Loucy (cell line): ENCODE data around the gene OR1E2.
"Not testable (repeated sequence)": the region's sequence is repeated elsewhere in the genome, so short reads cannot be mapped to it uniquely, and the experiment has no call there.

Experiments used
- EZH2phosphoT487 ChIP-seq: fragments of 200-600 bp; IDR thresholded peaks from 2 replicates; pipeline ENCODE4 v1.6.1; 2018; ENCODE audit warnings: antibody characterized with exemption, mild to moderate bottlenecking, moderate library complexity, borderline replicate concordance
- TF ChIP-seq, protein P1 (sequence below): fragments of 200-600 bp; sonication (generic); conservative IDR thresholded peaks from 2 replicates; pipeline ENCODE4 v1.5.1; 2014; ENCODE audit warnings: mild to moderate bottlenecking, antibody characterized with exemption, low read length

DNA sequence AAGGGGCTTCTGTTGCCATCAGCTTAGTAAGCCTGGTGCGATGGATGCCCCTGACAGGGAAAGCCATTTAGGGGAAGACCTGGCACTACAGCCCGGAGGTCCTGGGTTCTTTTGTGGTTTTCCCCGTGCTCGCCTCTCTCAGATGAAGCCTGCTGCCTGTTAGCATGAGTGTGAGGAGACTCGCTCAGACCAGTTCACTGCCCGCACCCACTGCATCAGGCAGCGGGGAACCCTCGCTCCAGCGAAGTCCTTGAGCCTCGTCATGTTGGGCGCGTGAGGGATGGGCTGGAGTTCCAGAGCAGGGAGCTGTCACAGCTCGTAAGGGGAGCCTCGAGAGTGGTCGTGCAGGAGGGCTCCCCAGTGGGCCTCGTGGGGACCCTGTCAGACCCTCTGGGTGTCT is 21.4 kb downstream of the OR1E2 start:
- TF ChIP-seq, protein P1, sequence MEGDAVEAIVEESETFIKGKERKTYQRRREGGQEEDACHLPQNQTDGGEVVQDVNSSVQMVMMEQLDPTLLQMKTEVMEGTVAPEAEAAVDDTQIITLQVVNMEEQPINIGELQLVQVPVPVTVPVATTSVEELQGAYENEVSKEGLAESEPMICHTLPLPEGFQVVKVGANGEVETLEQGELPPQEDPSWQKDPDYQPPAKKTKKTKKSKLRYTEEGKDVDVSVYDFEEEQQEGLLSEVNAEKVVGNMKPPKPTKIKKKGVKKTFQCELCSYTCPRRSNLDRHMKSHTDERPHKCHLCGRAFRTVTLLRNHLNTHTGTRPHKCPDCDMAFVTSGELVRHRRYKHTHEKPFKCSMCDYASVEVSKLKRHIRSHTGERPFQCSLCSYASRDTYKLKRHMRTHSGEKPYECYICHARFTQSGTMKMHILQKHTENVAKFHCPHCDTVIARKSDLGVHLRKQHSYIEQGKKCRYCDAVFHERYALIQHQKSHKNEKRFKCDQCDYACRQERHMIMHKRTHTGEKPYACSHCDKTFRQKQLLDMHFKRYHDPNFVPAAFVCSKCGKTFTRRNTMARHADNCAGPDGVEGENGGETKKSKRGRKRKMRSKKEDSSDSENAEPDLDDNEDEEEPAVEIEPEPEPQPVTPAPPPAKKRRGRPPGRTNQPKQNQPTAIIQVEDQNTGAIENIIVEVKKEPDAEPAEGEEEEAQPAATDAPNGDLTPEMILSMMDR = not testable (repeated sequence)
- TF ChIP-seq EZH2phosphoT487 = not testable (repeated sequence)
